HG03460 (cell line): Measurements from ENCODE around the gene TMEM95.

ENCODE experiments used
- ATAC-seq: cut with Tn5 transposase; IDR thresholded peaks from one replicate; pipeline ENCODE4 v1.9.1; 2021; ENCODE audit not compliant: unreplicated experiment

Gene TMEM95

GRCh38 chr17:7403977-7404736 is 49.2 kb downstream of the TMEM95 start, which contains the start of gene TMEM256:
Gene TMEM256 (minus strand): TSS chr17:7404097. CDS start chr17:7404084, 13 bp downstream.
- peak; percentile 91 for ATAC-seq

- ATAC-seq: peak; percentile 4
These were observed 49.9 kb downstream of the TMEM95 start for GRCh38 chr17:7404737-7405349.

GRCh38 chr17:7405350-7406234 is 50.6 kb downstream of the TMEM95 start:
- no peak for ATAC-seq

DNA sequence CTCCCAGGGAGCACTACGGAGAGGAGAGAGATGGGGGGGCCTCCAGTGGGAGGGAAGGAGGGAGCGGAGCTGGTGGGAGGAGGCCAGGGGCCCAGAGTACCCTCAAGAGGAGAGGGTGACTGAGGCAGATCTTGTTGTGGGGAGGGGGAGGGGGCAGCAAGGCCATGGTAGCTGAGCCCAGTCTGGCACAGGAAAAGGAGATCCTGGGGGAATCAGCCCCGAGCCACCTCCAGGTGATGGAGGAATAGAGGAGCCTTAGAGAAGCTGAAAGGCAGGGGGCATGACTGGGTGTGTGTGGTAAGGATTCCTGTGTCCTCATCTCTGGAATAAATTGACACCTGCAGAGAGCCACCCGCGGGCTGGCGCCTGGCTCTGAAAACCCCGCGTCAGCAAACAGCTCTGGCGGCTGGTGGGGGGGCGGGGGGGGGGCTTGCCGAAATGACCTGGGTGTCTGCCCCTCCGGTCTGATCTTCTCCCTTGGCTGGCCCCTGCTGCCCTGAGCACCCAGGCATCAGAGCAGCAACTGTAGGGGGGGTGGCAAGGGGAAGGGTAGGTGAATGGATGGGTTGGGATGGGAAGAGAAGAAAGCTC is 51.4 kb downstream of the TMEM95 start:
- ATAC-seq: no peak
